Measurements from ENCODE around the gene NSD2.

- TF ChIP-seq CTCF (IDR thresholded peaks at IDR 0.05) = no peak
- TF ChIP-seq POLR2A (IDR thresholded peaks at IDR 0.05) = no peak
Measured at GRCh38 chr4:1973661-1974060, 102.5 kb downstream of the NSD2 start.
